Retinal pigment epithelial cell (primary cell): ENCODE results near the gene TBC1D22A.
A peak's percentile ranks its signal among the peaks of the same experiment; 100 is the strongest.

Experiments used
- DNase-seq: peaks from one replicate; pipeline ENCODE4 v3.0.0-alpha.2; 2010; ENCODE audit warnings: low read depth
- H3K4me3 ChIP-seq: 2 replicates; pipeline ENCODE4 v1.5.1; 2011; ENCODE audit warnings: mild to moderate bottlenecking, low read length, control low read depth, moderate library complexity
- CTCF ChIP-seq: conservative IDR thresholded peaks from 2 replicates; pipeline ENCODE4 v1.5.1; 2011; ENCODE audit warnings: low read depth, low read length, control low read depth, inconsistent platforms

TBC1D22A gene

DNA sequence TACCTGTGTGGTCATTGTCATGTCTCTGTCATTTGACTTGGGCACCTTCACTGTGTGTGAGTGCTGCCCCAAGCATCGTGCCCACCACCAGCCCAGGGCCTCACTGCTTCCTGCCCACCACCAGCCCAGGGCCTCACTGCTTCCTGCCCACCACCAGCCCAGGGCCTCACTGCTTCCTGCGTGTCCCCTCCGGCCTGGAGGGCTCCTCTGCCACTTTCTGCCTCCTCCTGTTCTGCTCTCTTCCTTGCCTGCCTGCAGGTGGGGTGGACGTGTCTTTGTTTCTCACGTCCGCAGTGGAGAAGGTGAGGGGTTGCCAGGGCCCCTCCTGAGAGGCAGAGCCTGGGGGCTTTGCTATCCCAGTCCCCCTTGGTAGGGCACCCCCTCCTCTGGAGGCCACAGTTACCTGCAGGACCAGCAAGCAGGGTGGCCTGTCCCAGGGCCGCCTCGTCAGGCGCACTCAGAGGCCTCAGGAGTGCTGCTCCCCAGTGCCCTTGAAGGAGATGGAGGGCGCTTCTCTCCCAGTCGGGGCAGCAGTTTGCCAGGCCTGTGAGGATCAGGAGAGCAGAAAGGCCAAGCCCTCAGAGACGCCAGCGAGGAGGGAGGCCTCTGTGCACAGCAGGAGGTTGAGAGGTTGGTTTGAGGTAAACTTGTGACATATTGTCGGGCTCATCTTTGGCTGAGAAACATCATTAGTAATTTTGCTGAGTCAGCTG is 290.7 kb downstream of the TBC1D22A start:
- no peak for DNase-seq
- H3K4me3 ChIP-seq: no peak overlapping the region
- no peak for TF ChIP-seq CTCF

GRCh38 chr22:47053726-47054141 is 291.3 kb downstream of the TBC1D22A start:
- peak; percentile 18 for DNase-seq
- no peak for TF ChIP-seq CTCF
- H3K4me3 ChIP-seq: no peak overlapping the region

DNA sequence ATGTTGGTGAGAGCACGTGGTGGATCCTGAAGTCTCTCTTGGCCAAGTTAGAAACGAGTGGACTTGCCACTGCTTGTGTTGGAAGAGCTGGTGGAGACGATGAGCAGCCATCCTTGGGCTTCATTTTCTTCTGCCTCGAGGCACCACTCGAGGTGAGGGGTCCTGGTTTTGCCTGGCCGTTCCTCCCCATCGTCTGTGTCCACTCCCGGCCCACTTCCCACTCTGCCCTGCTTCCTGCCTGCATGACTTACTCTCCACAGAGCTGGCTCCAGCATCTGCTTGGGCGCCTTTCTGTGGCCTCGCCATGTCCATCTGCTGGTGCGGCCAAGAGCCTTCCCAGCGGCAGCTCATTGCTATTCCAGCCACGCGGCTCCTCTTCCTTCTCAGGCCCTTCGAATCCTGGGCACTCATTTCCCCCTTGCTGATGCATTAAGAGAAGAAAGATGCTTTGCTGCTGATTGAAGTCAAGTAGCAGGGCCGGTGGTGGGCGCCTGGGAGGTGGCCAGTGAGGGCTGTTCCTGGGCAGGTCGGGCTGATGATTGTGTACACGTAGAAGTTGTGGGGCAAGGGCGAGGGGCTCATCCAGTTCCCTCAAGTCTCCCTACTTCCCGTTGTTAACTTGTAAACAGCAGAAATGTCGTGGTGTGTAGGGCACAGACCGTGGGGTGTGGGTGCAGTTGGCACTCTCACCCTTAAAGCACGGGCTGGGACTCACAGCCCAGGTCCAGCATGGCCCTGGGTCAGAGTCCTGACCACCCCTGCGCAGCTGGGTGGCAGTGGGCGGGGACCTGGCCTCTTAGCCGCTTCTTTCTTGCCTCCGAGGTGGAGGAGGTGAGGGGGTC is 292.0 kb downstream of the TBC1D22A start:
- no peak for TF ChIP-seq CTCF
- no peak for DNase-seq
- no peak overlapping the region for H3K4me3 ChIP-seq

DNA sequence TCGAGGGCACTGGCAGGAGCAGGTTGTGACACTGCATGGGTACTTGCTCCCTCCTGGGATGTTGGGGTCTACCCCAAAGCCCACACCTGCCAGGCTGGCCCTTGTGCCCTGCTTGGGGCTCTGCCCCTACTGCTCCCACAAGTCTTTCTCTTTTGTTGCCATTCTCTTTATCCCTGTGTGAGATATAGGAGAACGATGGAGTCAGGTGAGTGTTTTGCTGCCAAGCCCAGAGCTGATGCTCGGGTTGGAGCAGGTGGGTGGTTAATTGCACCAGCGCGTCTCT is 292.6 kb downstream of the TBC1D22A start:
- DNase-seq: no peak
- TF ChIP-seq CTCF: no peak
- no peak overlapping the region for H3K4me3 ChIP-seq

GRCh38 chr22:47055461-47055860 is 293.0 kb downstream of the TBC1D22A start:
- no peak overlapping the region for H3K4me3 ChIP-seq
- DNase-seq: no peak
- TF ChIP-seq CTCF: no peak

DNA sequence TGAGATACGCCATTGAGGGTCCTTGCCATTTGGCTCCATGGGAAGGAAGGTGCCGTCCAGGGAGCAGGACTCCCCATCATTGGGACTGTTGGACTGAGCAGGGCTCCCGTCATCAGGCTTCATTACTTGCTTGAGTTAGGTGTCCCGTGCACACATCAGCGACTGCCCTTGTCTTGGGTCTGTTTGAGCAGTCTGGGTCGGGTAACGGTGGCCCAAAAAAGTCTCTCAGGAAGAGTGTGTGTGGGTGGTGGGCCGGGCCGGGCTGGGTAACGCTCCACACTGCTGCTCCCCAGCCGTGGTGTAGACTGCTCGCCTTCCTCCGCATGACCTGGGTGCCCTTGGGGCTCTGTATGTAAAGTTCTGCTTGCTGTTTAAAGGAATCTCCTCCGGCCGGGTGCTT is 293.5 kb downstream of the TBC1D22A start:
- no peak for DNase-seq
- no peak for TF ChIP-seq CTCF
- H3K4me3 ChIP-seq: no peak overlapping the region

GRCh38 chr22:47056361-47056760 is 293.9 kb downstream of the TBC1D22A start:
- H3K4me3 ChIP-seq: no peak overlapping the region
- DNase-seq: no peak
- TF ChIP-seq CTCF: no peak
